HG03095 (cell line): ENCODE measurements around the gene PEX3.

ENCODE experiments used
- ATAC-seq: cut with Tn5 transposase; IDR thresholded peaks from one replicate; pipeline ENCODE4 v1.9.1; 2021; ENCODE audit warnings: moderate library complexity; ENCODE audit not compliant: unreplicated experiment

PEX3 gene

DNA sequence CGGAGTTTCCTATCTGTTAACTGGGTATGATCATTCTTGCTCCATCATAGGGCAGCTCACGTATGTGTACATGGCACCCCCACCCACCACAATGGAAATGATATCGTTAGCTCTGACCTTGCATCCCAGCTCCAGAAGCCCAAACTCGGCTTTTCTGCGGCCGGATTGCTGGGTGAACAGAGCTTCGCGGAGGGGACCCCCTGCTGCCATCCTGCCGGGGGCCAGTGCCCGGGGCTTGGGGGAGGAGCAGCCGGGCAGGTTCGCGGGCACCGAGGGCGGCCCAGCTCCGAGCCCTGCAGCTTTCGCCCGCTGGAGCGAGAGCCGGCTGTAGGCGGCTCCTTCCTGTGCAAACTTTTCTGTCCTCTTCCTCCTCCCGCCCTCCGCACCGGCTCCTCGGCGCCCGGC is 85.9 kb downstream of the PEX3 start:
- peak; percentile 71 for ATAC-seq

- peak; percentile 60 for ATAC-seq
Observed at GRCh38 chr6:143536866-143537691, 86.5 kb downstream of the PEX3 start.

DNA sequence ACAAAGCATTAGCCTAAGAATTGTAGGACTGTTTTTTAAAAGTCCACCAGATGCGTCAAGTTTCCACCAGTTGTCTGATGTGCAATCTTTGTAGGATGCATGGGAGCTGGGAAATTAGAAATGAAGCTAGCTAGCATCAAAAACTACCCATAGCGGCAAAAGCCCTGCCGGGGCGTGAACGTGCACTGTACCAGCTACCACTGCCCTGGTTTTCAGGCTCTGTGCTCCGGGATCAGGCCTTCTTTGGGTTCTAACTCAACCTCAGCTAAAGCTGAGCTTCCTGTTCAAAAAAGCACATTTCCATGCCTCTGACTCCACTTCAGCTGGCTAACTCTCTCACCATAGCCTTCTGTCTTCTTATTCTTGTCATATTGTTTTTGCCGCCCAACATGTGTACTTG is 87.8 kb downstream of the PEX3 start:
- no peak for ATAC-seq

- ATAC-seq, result no peak
Observed at GRCh38 chr6:143539106-143539505, 88.5 kb downstream of the PEX3 start.

DNA sequence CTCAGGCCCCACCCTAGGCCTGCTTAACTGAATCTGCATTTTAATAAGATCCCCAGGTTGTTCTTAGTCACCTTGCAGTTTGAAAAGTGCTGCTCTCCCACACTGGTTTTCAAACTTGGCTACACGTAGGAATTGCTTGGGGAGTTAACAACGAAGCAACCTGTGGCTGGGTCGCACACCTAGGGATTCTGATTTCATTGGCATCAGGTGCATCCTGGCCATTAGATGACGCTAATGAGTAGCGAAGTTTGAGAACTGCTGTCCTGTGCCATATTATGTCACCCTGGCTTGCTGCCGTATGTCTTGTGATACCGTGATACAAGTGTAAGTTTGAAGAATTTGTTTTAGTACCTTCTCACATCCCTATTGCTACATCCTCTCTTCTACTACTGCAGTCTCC is 89.1 kb downstream of the PEX3 start:
- no peak for ATAC-seq

GRCh38 chr6:143540192-143540591 is 89.6 kb downstream of the PEX3 start:
- ATAC-seq, result no peak
